ENCODE data around the gene DDX5.
A peak's percentile ranks its signal among the peaks of the same experiment; 100 is the strongest.

DNA sequence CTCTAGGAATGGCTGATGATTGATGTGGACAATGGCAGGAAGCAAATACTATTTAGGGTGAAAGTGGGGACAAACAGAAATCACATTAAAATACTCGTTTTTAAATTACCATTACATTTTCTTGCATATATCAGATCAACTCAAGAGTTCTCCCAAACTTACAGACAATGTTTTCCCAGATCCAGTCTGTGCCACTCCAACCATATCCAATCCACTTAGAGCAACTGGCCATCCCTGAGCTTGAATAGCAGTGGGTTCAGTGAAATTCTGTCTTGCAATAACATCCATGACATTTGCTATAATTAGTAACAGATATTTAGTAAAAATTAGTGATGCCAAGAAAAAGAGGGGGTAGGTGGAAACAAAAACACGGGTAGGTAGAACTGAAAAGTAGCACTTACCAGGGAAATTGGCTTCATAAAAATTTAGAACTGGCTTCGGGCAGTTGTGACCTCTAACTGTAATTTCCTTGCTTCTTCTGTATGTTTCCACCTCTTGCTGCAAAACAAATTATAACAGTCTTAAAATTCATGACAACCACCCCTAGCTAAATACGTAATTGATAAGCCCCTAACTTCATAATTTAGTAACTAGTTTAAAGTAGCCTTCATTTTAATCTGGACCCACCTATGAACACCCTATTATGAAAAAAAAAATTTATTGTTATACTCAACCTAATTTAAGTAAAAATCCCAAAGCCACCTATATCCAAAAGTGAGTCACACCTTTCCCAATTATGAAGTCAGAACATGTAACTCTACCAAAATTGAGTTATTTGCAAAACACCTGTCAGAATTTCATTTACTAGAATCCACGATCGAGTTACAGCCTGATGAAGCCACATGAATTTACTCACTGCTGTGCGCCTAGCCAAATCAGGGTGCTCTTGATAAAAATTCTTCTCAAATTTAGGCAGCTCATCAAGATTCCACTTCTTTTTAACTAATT is 2.0 kb downstream of the DDX5 start:
- TF ChIP-seq, protein P1, sequence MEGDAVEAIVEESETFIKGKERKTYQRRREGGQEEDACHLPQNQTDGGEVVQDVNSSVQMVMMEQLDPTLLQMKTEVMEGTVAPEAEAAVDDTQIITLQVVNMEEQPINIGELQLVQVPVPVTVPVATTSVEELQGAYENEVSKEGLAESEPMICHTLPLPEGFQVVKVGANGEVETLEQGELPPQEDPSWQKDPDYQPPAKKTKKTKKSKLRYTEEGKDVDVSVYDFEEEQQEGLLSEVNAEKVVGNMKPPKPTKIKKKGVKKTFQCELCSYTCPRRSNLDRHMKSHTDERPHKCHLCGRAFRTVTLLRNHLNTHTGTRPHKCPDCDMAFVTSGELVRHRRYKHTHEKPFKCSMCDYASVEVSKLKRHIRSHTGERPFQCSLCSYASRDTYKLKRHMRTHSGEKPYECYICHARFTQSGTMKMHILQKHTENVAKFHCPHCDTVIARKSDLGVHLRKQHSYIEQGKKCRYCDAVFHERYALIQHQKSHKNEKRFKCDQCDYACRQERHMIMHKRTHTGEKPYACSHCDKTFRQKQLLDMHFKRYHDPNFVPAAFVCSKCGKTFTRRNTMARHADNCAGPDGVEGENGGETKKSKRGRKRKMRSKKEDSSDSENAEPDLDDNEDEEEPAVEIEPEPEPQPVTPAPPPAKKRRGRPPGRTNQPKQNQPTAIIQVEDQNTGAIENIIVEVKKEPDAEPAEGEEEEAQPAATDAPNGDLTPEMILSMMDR (IDR thresholded peaks at IDR 0.05), result no peak
- TF ChIP-seq, protein P2, sequence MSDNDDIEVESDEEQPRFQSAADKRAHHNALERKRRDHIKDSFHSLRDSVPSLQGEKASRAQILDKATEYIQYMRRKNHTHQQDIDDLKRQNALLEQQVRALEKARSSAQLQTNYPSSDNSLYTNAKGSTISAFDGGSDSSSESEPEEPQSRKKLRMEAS (IDR thresholded peaks at IDR 0.05), result no peak
- TF ChIP-seq, protein P3, sequence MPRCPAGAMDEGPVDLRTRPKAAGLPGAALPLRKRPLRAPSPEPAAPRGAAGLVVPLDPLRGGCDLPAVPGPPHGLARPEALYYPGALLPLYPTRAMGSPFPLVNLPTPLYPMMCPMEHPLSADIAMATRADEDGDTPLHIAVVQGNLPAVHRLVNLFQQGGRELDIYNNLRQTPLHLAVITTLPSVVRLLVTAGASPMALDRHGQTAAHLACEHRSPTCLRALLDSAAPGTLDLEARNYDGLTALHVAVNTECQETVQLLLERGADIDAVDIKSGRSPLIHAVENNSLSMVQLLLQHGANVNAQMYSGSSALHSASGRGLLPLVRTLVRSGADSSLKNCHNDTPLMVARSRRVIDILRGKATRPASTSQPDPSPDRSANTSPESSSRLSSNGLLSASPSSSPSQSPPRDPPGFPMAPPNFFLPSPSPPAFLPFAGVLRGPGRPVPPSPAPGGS (IDR thresholded peaks at IDR 0.05), result no peak
- no peak for TF ChIP-seq HDAC2 (IDR thresholded peaks at IDR 0.05)
- TF ChIP-seq NPAS2 (CRISPR knock-in tag; IDR thresholded peaks at IDR 0.05; ENCODE audit: borderline replicate concordance), result no peak
- no peak for TF ChIP-seq CEBPB (IDR thresholded peaks at IDR 0.05)
- 0 out of 2 replicates have a peak, but pooled peaks have one; percentile 21 for TF ChIP-seq POLR2AphosphoS2 (conservative IDR thresholded peaks at IDR 0.05; ENCODE audit: low read length)
- no peak for TF ChIP-seq POLR2A (IDR thresholded peaks at IDR 0.05; ENCODE audit: low read length)
- no peak for TF ChIP-seq RFX5 (IDR thresholded peaks at IDR 0.05)
- no peak for TF ChIP-seq EP300 (IDR thresholded peaks at IDR 0.05)
- TF ChIP-seq SMC3 (IDR thresholded peaks at IDR 0.05), result no peak
- TF ChIP-seq, protein P4, sequence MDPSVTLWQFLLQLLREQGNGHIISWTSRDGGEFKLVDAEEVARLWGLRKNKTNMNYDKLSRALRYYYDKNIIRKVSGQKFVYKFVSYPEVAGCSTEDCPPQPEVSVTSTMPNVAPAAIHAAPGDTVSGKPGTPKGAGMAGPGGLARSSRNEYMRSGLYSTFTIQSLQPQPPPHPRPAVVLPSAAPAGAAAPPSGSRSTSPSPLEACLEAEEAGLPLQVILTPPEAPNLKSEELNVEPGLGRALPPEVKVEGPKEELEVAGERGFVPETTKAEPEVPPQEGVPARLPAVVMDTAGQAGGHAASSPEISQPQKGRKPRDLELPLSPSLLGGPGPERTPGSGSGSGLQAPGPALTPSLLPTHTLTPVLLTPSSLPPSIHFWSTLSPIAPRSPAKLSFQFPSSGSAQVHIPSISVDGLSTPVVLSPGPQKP (IDR thresholded peaks at IDR 0.05; ENCODE audit: low read depth, low read length), result no peak
- no peak for TF ChIP-seq CHD4 (IDR thresholded peaks at IDR 0.05; ENCODE audit: borderline replicate concordance)

Measured in A549 (cell line).